Astrocyte (in vitro differentiated cells and primary cell): Measurements from ENCODE around the gene MTUS2.

ENCODE experiments used
- EZH2 ChIP-seq: IDR thresholded peaks from 2 replicates; pipeline ENCODE4 v1.6.1; 2012; ENCODE audit warnings: mild to moderate bottlenecking, low read length, inconsistent platforms; ENCODE audit not compliant: insufficient read depth
- TF ChIP-seq, protein P1 (sequence below): IDR thresholded peaks from 2 replicates; pipeline ENCODE4 v1.5.1; 2011; ENCODE audit warnings: low read depth, mild to moderate bottlenecking, inconsistent platforms, low read length, moderate library complexity; ENCODE audit not compliant: insufficient read depth

DNA sequence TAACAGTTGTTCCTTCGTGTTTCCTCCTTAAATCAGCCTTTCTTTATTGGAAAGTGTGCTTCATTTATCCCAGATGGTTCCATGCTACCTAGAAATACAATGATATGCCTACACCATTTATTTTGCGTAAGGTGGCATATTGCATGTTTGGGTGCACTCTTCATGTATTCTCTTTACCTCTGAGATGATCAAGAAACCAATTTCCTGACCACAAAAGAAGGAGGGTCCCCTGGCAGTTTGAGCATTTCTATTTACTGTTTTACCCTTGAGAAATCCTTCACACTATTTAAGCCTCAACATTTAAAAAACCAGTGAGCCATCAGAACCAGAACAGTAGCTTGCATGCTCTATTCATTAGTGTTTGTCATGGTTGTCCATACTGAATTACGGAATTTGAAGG, 354.0 kb downstream of the MTUS2 start:
- TF ChIP-seq, protein P1, sequence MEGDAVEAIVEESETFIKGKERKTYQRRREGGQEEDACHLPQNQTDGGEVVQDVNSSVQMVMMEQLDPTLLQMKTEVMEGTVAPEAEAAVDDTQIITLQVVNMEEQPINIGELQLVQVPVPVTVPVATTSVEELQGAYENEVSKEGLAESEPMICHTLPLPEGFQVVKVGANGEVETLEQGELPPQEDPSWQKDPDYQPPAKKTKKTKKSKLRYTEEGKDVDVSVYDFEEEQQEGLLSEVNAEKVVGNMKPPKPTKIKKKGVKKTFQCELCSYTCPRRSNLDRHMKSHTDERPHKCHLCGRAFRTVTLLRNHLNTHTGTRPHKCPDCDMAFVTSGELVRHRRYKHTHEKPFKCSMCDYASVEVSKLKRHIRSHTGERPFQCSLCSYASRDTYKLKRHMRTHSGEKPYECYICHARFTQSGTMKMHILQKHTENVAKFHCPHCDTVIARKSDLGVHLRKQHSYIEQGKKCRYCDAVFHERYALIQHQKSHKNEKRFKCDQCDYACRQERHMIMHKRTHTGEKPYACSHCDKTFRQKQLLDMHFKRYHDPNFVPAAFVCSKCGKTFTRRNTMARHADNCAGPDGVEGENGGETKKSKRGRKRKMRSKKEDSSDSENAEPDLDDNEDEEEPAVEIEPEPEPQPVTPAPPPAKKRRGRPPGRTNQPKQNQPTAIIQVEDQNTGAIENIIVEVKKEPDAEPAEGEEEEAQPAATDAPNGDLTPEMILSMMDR, result no peak
- TF ChIP-seq EZH2, result no peak
